Measurements from ENCODE around the gene ACLY. TPM values are rescaled to one million over a fixed set of nuclear protein-coding genes. Genes with fewer than 3 reads are reported as not detected.
A peak's percentile ranks its signal among the peaks of the same experiment; 100 is the strongest.

The ACLY gene
- total and polyA plus RNA-seq, 2 of the 13 experiments (the other 11 are each of a cell fraction or from before 2014, with no cell fraction given): 111 to 218 TPM

GRCh38 chr17:41965694-41966462 is 47.1 kb upstream of the ACLY start (continued):
- TF ChIP-seq SIN3A (IDR thresholded peaks at IDR 0.05; ENCODE audit: borderline replicate concordance, low read depth, low read length) (0 out of 2 replicates have a peak, but pooled peaks have one; percentile 25), NCOA1 (CRISPR knock-in tag; IDR thresholded peaks at IDR 0.05) (peak; percentile 11; the same call in 1 of the 2 replicates), ZNF747 (CRISPR knock-in tag; IDR thresholded peaks at IDR 0.05; ENCODE audit: borderline replicate concordance) (no peak), ZNF496 (CRISPR knock-in tag; IDR thresholded peaks at IDR 0.05; ENCODE audit: insufficient replicate concordance) (no peak), ATF3 (CRISPR knock-in tag; IDR thresholded peaks at IDR 0.05) (no peak), ZNF546 (CRISPR knock-in tag; conservative IDR thresholded peaks at IDR 0.05) (peak; percentile 26; the same call in 1 of the 2 replicates), STAG1 (CRISPR knock-in tag; IDR thresholded peaks at IDR 0.05) (peak; percentile 21; the same call in 1 of the 2 replicates)

- WGBS (ENCODE audit: low lambda C conversion rate): 15% methylated on average over 9 of the region's 9 CpGs
- CTCF ChIA-PET (ENCODE audit: low intra/inter-chr PET ratio, low total read pairs): interaction anchor here (1.2 to 2.6 kb wide), 8 partner anchors 46 to 154 kb away, joined by 4 to 26 read pairs (median 8); no protein-coding TSS in a partner anchor
- H3K4me3 ChIP-seq (replicated peaks in 1 of 3; ENCODE audit: insufficient read depth in 1 of 3, low read depth in 2 of 3, low read length in 3 of 3): peak overlapping the region in 2 of 3 experiments; percentile 8 to 61; a peak in 1 of 6 replicates
- TF ChIP-seq ZMYM3 (CRISPR knock-in tag; IDR thresholded peaks at IDR 0.05) (0 out of 2 replicates have a peak, but pooled peaks have one; percentile 30), KDM2A (CRISPR knock-in tag; IDR thresholded peaks at IDR 0.05; ENCODE audit: borderline replicate concordance, low read depth) (peak; percentile 68; the same call in 1 of the 2 replicates), TFAP4 (IDR thresholded peaks at IDR 0.05; ENCODE audit: borderline replicate concordance, low read depth) (peak; percentile 55; the same call in 1 of the 2 replicates), SNAPC4 (CRISPR knock-in tag; IDR thresholded peaks at IDR 0.05) (no peak), ZNF496 (CRISPR knock-in tag; IDR thresholded peaks at IDR 0.05; ENCODE audit: insufficient replicate concordance) (no peak), HIVEP1 (CRISPR knock-in tag; IDR thresholded peaks at IDR 0.05) (0 out of 2 replicates have a peak, but pooled peaks have one; percentile 36), ZNF337 (CRISPR knock-in tag; IDR thresholded peaks at IDR 0.05; ENCODE audit: borderline replicate concordance, low read depth) (0 out of 2 replicates have a peak, but pooled peaks have one; percentile 36)
These were observed 44.1 kb upstream of the ACLY start for GRCh38 chr17:41962768-41963434.

More at GRCh38 chr17:41962768-41963434, 44.1 kb upstream of the ACLY start:
- H3K4me1 ChIP-seq (ENCODE audit: insufficient read depth, low read length): peaks cover 74% of the 10 kb centered on the region
- DNase-seq (ENCODE audit: low spot score): peak; percentile 74
- peaks cover 3 to 25% of the 10 kb centered on the region in 2 experiments; a peak in 4 of 5 replicates for H3K27me3 ChIP-seq (ENCODE audit: control insufficient read depth in 1 of 2, insufficient read depth in 2 of 2, low read length in 2 of 2)
- H3K9me3 ChIP-seq (ENCODE audit: low read length): no peaks in the 10 kb centered on the region
- peaks cover 0 to 2% of the 10 kb centered on the region in 2 experiments; a peak in 3 of 5 replicates for H3K36me3 ChIP-seq (replicated peaks in 1 of 2; ENCODE audit: control insufficient read depth in 1 of 2, insufficient read depth in 2 of 2, low read length in 2 of 2)
- peak; percentile 98 for FAIRE-seq
- H3K27ac ChIP-seq (ENCODE audit: extremely low read length, insufficient read depth, low read length): no peak overlapping the region
- in situ Hi-C loops (cut with HindIII; ENCODE audit: extremely low pct_ligation_motif_present, low pct_unique_long_range_greater_than_20kb) (loop anchor here (5.0 kb wide), 2 partner anchors 99 to 149 kb away; partner anchors contain the start of gene DHX58), intact Hi-C loops (cut with micrococcal nuclease; ENCODE audit: unreplicated experiment) (loop anchor here (1.0 to 2.0 kb wide), 3 partner anchors 65 to 154 kb away; no protein-coding TSS in a partner anchor)
- H4K20me1 ChIP-seq (ENCODE audit: insufficient read depth, low read length): no peaks in the 10 kb centered on the region; the same call in 1 of the 2 replicates
- ATAC-seq: peak; percentile 35
- peak overlapping the region; percentile 25; the same call in 1 of the 2 replicates for H3K9ac ChIP-seq (ENCODE audit: insufficient read depth, low read depth, low read length)
- no peak overlapping the region for H2AFZ ChIP-seq (ENCODE audit: low read length)
- H3K4me2 ChIP-seq (ENCODE audit: low read depth, low read length): peak overlapping the region; percentile 77
- POLR2A ChIA-PET: interaction anchor here (9.0 kb wide), 1 partner anchor 55 kb away, joined by 180 read pairs; the partner anchor contains the start of genes DNAJC7 and NKIRAS2
- no TSS peak for BruUV-seq (replicated peaks)
- peaks cover 12% of the 10 kb centered on the region for H3K79me2 ChIP-seq (ENCODE audit: insufficient read depth, low read length)

All from HepG2 (cell line).